GM10248 (cell line): Measurements from ENCODE around the gene PRPS1.

Experiments used
- CTCF ChIA-PET: fragments of 300-600 bp; sonication (Branson Sonifier 250); formaldehyde crosslinking; extraction: SDS; loops from one replicate; lab custom pipeline; 2021; ENCODE audit warnings: antibody characterized with exemption; lab: Yijun Ruan, JAX
- POLR2A ChIA-PET: fragments of 350-650 bp; sonication (Branson Sonifier 250); formaldehyde crosslinking; extraction: SDS; loops from one replicate; lab custom pipeline; 2020; ENCODE audit warnings: antibody characterized with exemption; lab: Yijun Ruan, JAX
- DNase-seq: peaks from one replicate; pipeline ENCODE4 v3.0.0; 2012; ENCODE audit errors: extremely low spot score
- CTCF ChIP-seq: IDR thresholded peaks from 2 replicates; pipeline ENCODE4 v1.5.1; 2012; ENCODE audit warnings: mild to moderate bottlenecking, low read depth; ENCODE audit errors: extremely low read depth, missing control alignments, control extremely low read depth

Gene PRPS1

DNA sequence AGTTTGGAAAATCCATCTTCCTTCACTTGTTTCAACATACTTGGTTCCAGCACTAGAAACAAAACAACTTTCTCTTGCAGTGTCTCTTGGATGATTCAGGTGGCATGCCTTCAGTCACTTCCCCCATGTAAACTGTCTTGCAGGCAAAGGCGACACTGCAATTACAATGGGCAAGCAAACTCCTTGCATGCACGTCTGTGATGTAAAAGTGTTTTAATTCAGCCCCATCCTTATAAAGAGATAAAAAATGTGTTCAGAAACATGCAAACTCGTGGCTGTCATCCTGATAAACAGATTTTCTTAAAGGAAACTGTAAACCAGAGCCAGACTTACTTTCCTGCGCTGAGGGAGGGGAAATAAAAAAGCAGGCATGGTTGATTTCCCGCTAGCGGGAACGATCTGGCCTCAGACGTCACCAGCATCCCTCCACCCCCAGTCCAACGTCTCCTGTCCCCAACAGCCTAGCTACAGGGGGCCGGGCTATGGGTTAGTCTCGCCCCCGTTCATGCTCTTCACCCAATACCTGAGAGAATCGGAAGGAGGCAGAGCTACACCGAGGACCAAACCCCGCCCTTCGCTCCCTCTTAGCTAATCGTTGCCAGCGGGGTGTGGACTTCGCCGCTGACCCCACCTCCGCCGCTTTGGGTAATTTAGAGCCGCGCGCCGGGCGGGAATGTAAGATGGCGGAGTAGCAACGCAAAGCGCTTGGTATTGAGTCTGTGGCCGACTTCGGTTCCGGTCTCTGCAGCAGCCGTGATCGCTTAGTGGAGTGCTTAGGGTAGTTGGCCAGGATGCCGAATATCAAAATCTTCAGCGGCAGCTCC is at the start of gene PRPS1:
Gene PRPS1, plus strand, starts transcription at position 673 of the 824 bp plus-strand sequence. Its CDS starts 119 bp downstream, at position 792.
- ChIA-PET POLR2A (interaction anchor here (1.1 to 1.7 kb wide), 2 partner anchors 83 to 88 kb away, joined by 3 to 14 read pairs; no protein-coding TSS in a partner anchor), CTCF (interaction anchor here (0.7 to 4.4 kb wide), 8 partner anchors 25 to 646 kb away, joined by 3 to 19 read pairs (median 6); partner anchors contain the start of genes NCBP2L and TSC22D3)
- DNase-seq, result peak; percentile 89
- no peak for TF ChIP-seq CTCF

DNA sequence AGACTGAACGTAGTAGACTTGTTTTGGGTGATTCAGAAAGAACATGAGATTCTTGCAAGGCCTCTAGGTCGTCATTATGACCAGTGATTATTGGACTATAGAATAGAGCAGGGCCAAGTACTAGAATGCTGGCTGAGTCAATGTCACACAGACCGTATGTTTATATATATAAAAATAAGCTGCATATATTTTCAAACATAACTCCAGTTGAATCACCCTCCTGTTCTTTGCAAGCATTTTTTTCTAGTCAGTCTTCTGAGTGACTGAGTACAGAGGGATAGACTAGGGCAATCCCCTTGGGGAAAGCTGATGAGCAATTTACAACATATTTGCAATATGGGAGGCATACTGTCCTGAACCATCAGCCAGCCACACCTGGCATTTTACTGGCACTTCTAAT is 48.4 kb upstream of the PRPS1 start:
- TF ChIP-seq CTCF, result no peak
- no peak for DNase-seq
- CTCF ChIA-PET, result no interaction called here
- POLR2A ChIA-PET, result no interaction called here

DNA sequence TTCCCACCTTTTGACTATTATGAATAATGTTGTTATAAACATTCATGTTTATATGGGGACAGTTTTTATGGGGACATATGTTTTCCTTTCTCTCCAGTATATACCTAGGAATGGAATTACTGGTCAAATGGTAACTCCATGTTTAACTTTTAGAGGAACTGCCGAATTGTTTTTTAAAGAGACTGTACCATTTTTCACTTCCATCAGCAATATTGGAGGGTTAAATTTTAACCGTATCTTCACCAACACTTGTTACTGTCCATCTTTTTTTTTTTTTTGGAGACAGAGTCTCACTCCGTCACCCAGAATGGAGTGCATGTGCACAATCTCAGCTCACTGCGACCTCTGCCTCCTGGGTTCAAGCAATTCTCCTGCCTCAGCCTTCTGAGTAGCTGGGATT is 46.4 kb upstream of the PRPS1 start:
- ChIA-PET CTCF (no interaction called here), POLR2A (no interaction called here)
- TF ChIP-seq CTCF, result no peak
- DNase-seq, result no peak

GRCh38 chrX:107589243-107589642 is 39.1 kb upstream of the PRPS1 start:
- CTCF ChIA-PET, result no interaction called here
- TF ChIP-seq CTCF, result no peak
- POLR2A ChIA-PET, result no interaction called here

GRCh38 chrX:107596651-107597050 is 31.7 kb upstream of the PRPS1 start:
- DNase-seq, result no peak
- no peak for TF ChIP-seq CTCF
- ChIA-PET CTCF (interaction anchor here (1.2 kb wide), 1 partner anchor 180 kb away, joined by 3 read pairs; no protein-coding TSS in a partner anchor), POLR2A (no interaction called here)

More at GRCh38 chrX:107589243-107589642, 39.1 kb upstream of the PRPS1 start:
- no peak for DNase-seq

DNA sequence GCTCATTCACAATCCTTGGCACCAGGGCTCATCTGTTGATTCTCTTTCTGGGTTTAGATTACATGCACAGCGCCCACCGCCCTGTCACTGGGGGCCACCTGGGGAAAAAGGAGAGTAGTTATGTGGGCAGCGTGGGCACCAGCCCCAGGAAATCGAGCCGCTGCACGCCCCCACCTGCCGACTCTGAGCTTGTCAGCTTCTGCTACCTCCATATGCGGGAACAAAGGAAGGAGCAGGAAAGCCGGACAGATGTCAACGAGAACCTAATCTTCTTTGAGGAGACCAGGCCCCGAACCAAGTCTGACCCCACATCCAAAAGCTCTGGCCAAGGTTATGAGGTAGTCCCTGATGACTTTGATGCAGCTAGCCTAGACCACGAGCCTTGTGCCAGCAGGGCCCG is 31.0 kb upstream of the PRPS1 start:
- DNase-seq, result no peak
- ChIA-PET POLR2A (no interaction called here), CTCF (interaction anchor here (1.2 kb wide), 1 partner anchor 179 kb away, joined by 3 read pairs; no protein-coding TSS in a partner anchor)
- TF ChIP-seq CTCF, result no peak
